Endothelial cell of umbilical vein (primary cell): ENCODE measurements around the gene EXD2.

ENCODE experiments used
- CTCF ChIP-seq, 2 donors: IDR thresholded peaks; 1 replicate in 1 of 2; 2 replicates in 1 of 2; pipeline ENCODE4 v1.5.1; 2011; ENCODE audit warnings: low read length in 2 of 2, mild to moderate bottlenecking in 2 of 2, moderate library complexity in 2 of 2, control low read depth in 1 of 2, inconsistent platforms in 1 of 2, low read depth in 1 of 2; ENCODE audit not compliant: insufficient read depth in 1 of 2; ENCODE audit errors: extremely low read depth in 1 of 2
- GATA2 ChIP-seq: IDR thresholded peaks from 2 replicates; pipeline ENCODE4 v1.7.0; 2011; ENCODE audit warnings: low read depth, mild to moderate bottlenecking, moderate library complexity, mixed read lengths, low read length; ENCODE audit not compliant: insufficient read length, insufficient read depth
- MAX ChIP-seq: IDR thresholded peaks from 2 replicates; pipeline ENCODE4 v1.6.1; 2011; ENCODE audit not compliant: insufficient read depth, insufficient read length
- MYC ChIP-seq: IDR thresholded peaks from one replicate; pipeline ENCODE4 v1.6.1; 2011; ENCODE audit warnings: mild to moderate bottlenecking, low read depth, low read length
- POLR2A ChIP-seq: IDR thresholded peaks from 2 replicates; pipeline ENCODE4 v1.6.1; 2012; ENCODE audit warnings: low read depth, mild to moderate bottlenecking, control low read depth, low read length
- POLR2AphosphoS5 ChIP-seq: IDR thresholded peaks from 2 replicates; pipeline ENCODE4 v1.6.1; 2012; ENCODE audit warnings: low read depth, mild to moderate bottlenecking, control low read depth, low read length, moderate library complexity; ENCODE audit not compliant: insufficient read depth

- TF ChIP-seq CTCF (IDR thresholded peaks at IDR 0.05; ENCODE audit: extremely low read depth in 1 of 2, insufficient read depth in 1 of 2, low read depth in 1 of 2, low read length in 2 of 2) (no peak), MAX (no peak), POLR2A (no peak), MYC (no peak), GATA2 (no peak), POLR2AphosphoS5 (no peak)
Measured at GRCh38 chr14:69270097-69270496, 78.8 kb downstream of the EXD2 start.
